Keratinocyte (primary cell): ENCODE data around the gene KRTAP9-9. TPM values are rescaled to one million over a fixed set of nuclear protein-coding genes. Genes with fewer than 3 reads are reported as not detected.

ENCODE experiments used
- DNase-seq: peaks from one replicate; pipeline ENCODE4 v3.0.0-alpha.2; 2011; ENCODE audit warnings: low read depth, missing footprints, low spot score
- FAIRE-seq: peaks from 2 replicates; lab custom pipeline; 2011; peaks lifted over from hg19 to GRCh38; lab: Jason Lieb, UNC
- H2AFZ ChIP-seq: 2 replicates; pipeline ENCODE4 v1.6.0; 2012; ENCODE audit warnings: low read length, control low read depth, inconsistent platforms; ENCODE audit not compliant: control insufficient read depth
- H3K27ac ChIP-seq: 2 replicates; pipeline ENCODE4 v1.5.1; 2011; ENCODE audit warnings: low read length; ENCODE audit not compliant: control insufficient read depth, insufficient read depth
- H3K27me3 ChIP-seq: 3 replicates; pipeline ENCODE4 v1.6.0; 2011; ENCODE audit warnings: low read length; ENCODE audit not compliant: control insufficient read depth, insufficient read depth; ENCODE audit errors: extremely low read depth
- H3K36me3 ChIP-seq, 2 experiments: 2 replicates in 1 of 2; 3 replicates in 1 of 2; pipeline ENCODE4 v1.5.1; 2011; ENCODE audit warnings: low read length in 2 of 2, mild to moderate bottlenecking in 1 of 2; ENCODE audit not compliant: control insufficient read depth in 2 of 2, insufficient read depth in 2 of 2; ENCODE audit errors: extremely low read depth in 1 of 2
- H3K4me1 ChIP-seq: 3 replicates; pipeline ENCODE4 v1.5.1; 2011; ENCODE audit warnings: low read length; ENCODE audit not compliant: control insufficient read depth, insufficient read depth; ENCODE audit errors: extremely low read depth
- H3K4me2 ChIP-seq: 3 replicates; pipeline ENCODE4 v1.6.0; 2011; ENCODE audit warnings: low read depth, low read length; ENCODE audit not compliant: control insufficient read depth, insufficient read depth; ENCODE audit errors: extremely low read depth
- H3K4me3 ChIP-seq, 3 experiments: fragments of 200-600 bp in 1 of 3; sonication (generic) in 1 of 3; 2 replicates in 2 of 3; 3 replicates in 1 of 3; pipeline ENCODE4 v1.5.1; 2011 to 2016; ENCODE audit warnings: low read length in 3 of 3, mild to moderate bottlenecking in 3 of 3, control low read depth in 2 of 3, inconsistent platforms in 1 of 3, low read depth in 1 of 3, mixed read lengths in 1 of 3, mixed run types in 1 of 3, moderate library complexity in 1 of 3; ENCODE audit not compliant: control insufficient read depth in 2 of 3, insufficient read depth in 2 of 3; ENCODE audit errors: extremely low read depth in 1 of 3
- H3K79me2 ChIP-seq: 2 replicates; pipeline ENCODE4 v1.6.0; 2012; ENCODE audit warnings: low read length; ENCODE audit not compliant: control insufficient read depth, insufficient read depth
- H3K9ac ChIP-seq: 3 replicates; pipeline ENCODE4 v1.6.0; 2011; ENCODE audit warnings: low read length; ENCODE audit not compliant: control insufficient read depth, insufficient read depth; ENCODE audit errors: extremely low read depth
- H3K9me1 ChIP-seq: 3 replicates; pipeline ENCODE4 v1.6.0; 2011; ENCODE audit warnings: low read length; ENCODE audit not compliant: control insufficient read depth, insufficient read depth; ENCODE audit errors: extremely low read depth
- H3K9me3 ChIP-seq: 2 replicates; pipeline ENCODE4 v1.5.1; 2012; ENCODE audit warnings: low read depth, low read length; ENCODE audit not compliant: control insufficient read depth
- H4K20me1 ChIP-seq: 3 replicates; pipeline ENCODE4 v1.6.0; 2011; ENCODE audit warnings: low read length; ENCODE audit not compliant: control insufficient read depth, insufficient read depth; ENCODE audit errors: extremely low read depth
- EZH2 ChIP-seq: IDR thresholded peaks from one replicate; pipeline ENCODE4 v1.6.1; 2012; ENCODE audit warnings: inconsistent platforms, mild to moderate bottlenecking, low read length, moderate library complexity
- dilution Hi-C: fragments of 300-500 bp; cut with MboI; formaldehyde crosslinking; loops from one replicate; pipeline ENCODE4 v1.7.0; 2020; ENCODE audit warnings: low sequenced_read_pairs; ENCODE audit not compliant: extremely low pct_ligation_motif_present
- polyA plus RNA-seq, 5 experiments: library from polyadenylated mRNA; depleted of rRNA in 3 of 5; stranded (reverse) in 3 of 5; stranded (forward) in 1 of 5; unstranded in 1 of 5; fragments of >200 nt; gene quantifications; 1 replicate in 1 of 5; 2 replicates in 3 of 5; 3 replicates in 1 of 5; pipeline versions ENCODE4 v1.2.1 to v1.2.3, GENCODE V29; 2011 to 2012; ENCODE audit warnings: missing spikeins in 2 of 5, low read depth in 1 of 5, low replicate concordance in 1 of 5
- TF ChIP-seq, protein P1 (sequence below), 3 experiments: IDR thresholded peaks in 1 of 3; conservative IDR thresholded peaks in 1 of 3; optimal IDR thresholded peaks in 1 of 3; 2 replicates in 2 of 3; 3 replicates in 1 of 3; pipeline versions ENCODE3 to v1.5.1; 2011; ENCODE audit warnings: low read length in 3 of 3, mild to moderate bottlenecking in 3 of 3, moderate library complexity in 2 of 3, control low read depth in 1 of 3, inconsistent platforms in 1 of 3; ENCODE audit not compliant: insufficient read depth in 2 of 3; ENCODE audit errors: extremely low read depth in 1 of 3

Gene KRTAP9-9
- polyA plus RNA-seq, 1 donor (not counting 4 experiments of a cell fraction or from before 2014, with no cell fraction given), result not detected

DNA sequence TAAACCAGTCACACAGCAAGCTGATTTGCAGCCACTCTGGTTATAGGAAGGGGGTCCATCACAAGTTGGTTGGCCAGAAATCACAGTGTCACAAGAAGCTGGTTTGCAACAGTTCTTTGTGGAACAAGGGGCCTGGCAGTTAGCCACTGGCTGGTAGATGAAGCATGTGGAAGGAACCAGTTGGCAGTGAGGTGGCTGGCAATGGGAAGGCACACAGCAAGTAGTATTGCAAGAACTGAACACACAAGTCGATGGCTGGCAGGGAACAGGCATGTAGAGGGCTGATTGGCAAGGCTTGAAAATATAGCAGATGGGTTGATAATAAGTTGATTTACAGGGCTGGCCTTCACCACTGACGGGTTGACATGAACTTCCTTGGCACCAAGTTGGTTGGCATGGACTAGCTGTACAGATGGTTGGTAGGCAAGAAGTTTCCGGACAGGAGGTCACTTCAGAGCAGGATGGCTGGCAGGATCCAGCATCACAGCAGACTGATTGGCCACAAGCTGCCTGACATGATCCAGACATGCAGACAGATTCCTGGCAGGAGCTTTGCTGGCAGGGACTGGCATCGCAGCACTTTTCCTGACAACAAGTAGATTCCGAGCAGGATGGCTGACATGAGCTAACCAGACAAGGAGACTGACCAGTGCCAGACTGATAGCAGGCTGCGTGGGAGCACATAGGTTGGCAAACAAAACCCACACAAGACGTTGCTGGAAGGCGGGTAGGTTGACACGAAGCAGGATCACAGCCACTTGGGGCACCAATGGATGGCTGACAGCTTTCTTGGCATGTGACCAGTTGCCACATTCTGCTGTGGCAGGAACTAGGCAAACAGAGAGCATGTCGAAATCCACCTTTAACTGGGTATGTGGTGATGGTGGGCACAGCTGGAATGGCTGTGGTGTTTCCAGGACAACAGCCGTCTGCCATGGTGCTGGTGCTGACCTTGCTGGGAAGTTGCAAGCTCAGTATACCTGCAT is 47.0 kb downstream of the KRTAP9-9 start, which contains the start of gene KRTAP29-1:
TSS of gene KRTAP29-1 (minus strand) at position 936 of the 986 bp plus-strand sequence. CDS start at position 936, 0 bp downstream.
- TF ChIP-seq, protein P1, sequence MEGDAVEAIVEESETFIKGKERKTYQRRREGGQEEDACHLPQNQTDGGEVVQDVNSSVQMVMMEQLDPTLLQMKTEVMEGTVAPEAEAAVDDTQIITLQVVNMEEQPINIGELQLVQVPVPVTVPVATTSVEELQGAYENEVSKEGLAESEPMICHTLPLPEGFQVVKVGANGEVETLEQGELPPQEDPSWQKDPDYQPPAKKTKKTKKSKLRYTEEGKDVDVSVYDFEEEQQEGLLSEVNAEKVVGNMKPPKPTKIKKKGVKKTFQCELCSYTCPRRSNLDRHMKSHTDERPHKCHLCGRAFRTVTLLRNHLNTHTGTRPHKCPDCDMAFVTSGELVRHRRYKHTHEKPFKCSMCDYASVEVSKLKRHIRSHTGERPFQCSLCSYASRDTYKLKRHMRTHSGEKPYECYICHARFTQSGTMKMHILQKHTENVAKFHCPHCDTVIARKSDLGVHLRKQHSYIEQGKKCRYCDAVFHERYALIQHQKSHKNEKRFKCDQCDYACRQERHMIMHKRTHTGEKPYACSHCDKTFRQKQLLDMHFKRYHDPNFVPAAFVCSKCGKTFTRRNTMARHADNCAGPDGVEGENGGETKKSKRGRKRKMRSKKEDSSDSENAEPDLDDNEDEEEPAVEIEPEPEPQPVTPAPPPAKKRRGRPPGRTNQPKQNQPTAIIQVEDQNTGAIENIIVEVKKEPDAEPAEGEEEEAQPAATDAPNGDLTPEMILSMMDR (optimal IDR thresholded peaks at IDR 0.05 in 1 of 3, IDR thresholded peaks at IDR 0.05 in 1 of 3, conservative IDR thresholded peaks at IDR 0.05 in 1 of 3; ENCODE audit: extremely low read depth in 1 of 3, insufficient read depth in 2 of 3, low read length in 3 of 3), result no peak
- no peak for TF ChIP-seq EZH2
- Histone ChIP-seq H2AFZ (peak within 1 kb of the TSS; percentile 75), H3K27ac (peak within 1 kb of the TSS; percentile 21), H3K4me2 (peak within 1 kb of the TSS; percentile 66), H3K9me1 (no peaks in the 10 kb centered on the region), H3K36me3 (no peaks in the 10 kb centered on the region), H3K27me3 (no peaks in the 10 kb centered on the region), H3K9me3 (no peaks in the 10 kb centered on the region), H3K4me1 (peaks cover 19% of the 10 kb centered on the region), H3K79me2 (no peaks in the 10 kb centered on the region), H4K20me1 (no peaks in the 10 kb centered on the region), H3K9ac (no peak within 1 kb of the TSS), H3K4me3 (peak within 1 kb of the TSS in 2 of 3 experiments; percentile 15 to 23)
- FAIRE-seq, result peak; percentile 73
- no peak for DNase-seq
- dilution Hi-C loops, result no loop called here

DNA sequence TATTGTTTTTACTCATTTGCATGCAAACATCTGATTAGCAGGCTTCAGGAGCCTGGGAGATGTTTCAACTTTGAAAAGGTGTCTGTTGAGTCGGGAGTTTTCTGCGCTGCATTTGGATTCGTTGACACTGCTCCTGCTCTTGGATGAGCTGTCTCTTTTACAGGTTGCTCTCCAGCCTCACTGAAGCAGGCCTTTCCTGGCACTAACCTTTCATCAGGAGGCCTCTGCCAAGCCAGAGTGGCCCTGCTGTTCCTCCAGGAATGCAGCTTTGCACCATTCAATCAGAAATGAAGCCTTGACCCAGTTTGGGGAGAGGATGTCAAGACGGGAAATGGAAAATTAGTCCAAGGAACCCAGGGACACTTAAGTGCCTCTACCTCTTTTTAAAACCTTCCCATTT is 47.8 kb downstream of the KRTAP9-9 start:
- Histone ChIP-seq H3K79me2 (no peaks in the 10 kb centered on the region), H3K27me3 (no peaks in the 10 kb centered on the region), H3K9ac (no peak overlapping the region), H3K4me3 (no peak overlapping the region), H3K4me2 (no peak overlapping the region), H3K27ac (no peak overlapping the region), H4K20me1 (no peaks in the 10 kb centered on the region), H3K36me3 (no peaks in the 10 kb centered on the region), H3K9me1 (no peaks in the 10 kb centered on the region), H3K4me1 (peaks cover 19% of the 10 kb centered on the region), H3K9me3 (no peaks in the 10 kb centered on the region), H2AFZ (no peak overlapping the region)
- TF ChIP-seq EZH2, result no peak
- TF ChIP-seq, protein P1 (optimal IDR thresholded peaks at IDR 0.05 in 1 of 3, IDR thresholded peaks at IDR 0.05 in 1 of 3, conservative IDR thresholded peaks at IDR 0.05 in 1 of 3; ENCODE audit: extremely low read depth in 1 of 3, insufficient read depth in 2 of 3, low read length in 3 of 3), result no peak
- FAIRE-seq (no peak), DNase-seq (no peak)
- dilution Hi-C loops, result no loop called here
